GM10248 (cell line): Measurements from ENCODE around the gene MYH14.

Source experiments
- CTCF ChIA-PET: fragments of 300-600 bp; sonication (Branson Sonifier 250); formaldehyde crosslinking; extraction: SDS; loops from one replicate; lab custom pipeline; 2021; ENCODE audit warnings: antibody characterized with exemption; lab: Yijun Ruan, JAX
- POLR2A ChIA-PET: fragments of 350-650 bp; sonication (Branson Sonifier 250); formaldehyde crosslinking; extraction: SDS; loops from one replicate; lab custom pipeline; 2020; ENCODE audit warnings: antibody characterized with exemption; lab: Yijun Ruan, JAX
- DNase-seq: peaks from one replicate; pipeline ENCODE4 v3.0.0; 2012; ENCODE audit errors: extremely low spot score
- TF ChIP-seq, protein P1 (sequence below): IDR thresholded peaks from 2 replicates; pipeline ENCODE4 v1.5.1; 2012; ENCODE audit warnings: mild to moderate bottlenecking, low read depth; ENCODE audit errors: extremely low read depth, missing control alignments, control extremely low read depth

MYH14 gene

DNA sequence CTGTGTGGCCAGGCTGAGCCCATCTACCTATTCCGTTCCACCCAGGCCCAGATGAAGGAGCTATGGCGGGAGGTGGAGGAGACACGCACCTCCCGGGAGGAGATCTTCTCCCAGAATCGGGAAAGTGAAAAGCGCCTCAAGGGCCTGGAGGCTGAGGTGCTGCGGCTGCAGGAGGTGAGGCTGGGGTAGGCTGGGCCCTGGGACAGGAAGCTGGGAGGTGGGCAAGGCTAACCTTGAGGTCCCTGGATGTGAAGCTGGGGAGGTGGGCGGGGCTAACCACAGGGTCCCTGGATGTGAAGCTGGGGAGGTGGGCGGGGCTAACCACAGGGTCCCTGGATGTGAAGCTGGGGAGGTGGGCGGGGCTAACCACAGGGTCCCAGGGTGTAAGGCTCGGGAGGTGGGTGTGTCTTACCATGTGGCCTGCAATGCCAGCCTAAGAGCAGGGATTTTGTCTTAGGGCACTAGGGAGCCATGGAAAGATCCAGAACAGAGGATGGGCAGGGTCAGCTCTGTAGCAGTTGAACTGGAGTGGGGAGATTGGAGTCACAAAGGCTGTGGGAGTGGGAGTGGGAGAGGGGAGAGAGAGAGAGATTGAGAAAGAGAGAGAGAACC is 88.9 kb downstream of the MYH14 start:
- no peak for DNase-seq
- TF ChIP-seq, protein P1, sequence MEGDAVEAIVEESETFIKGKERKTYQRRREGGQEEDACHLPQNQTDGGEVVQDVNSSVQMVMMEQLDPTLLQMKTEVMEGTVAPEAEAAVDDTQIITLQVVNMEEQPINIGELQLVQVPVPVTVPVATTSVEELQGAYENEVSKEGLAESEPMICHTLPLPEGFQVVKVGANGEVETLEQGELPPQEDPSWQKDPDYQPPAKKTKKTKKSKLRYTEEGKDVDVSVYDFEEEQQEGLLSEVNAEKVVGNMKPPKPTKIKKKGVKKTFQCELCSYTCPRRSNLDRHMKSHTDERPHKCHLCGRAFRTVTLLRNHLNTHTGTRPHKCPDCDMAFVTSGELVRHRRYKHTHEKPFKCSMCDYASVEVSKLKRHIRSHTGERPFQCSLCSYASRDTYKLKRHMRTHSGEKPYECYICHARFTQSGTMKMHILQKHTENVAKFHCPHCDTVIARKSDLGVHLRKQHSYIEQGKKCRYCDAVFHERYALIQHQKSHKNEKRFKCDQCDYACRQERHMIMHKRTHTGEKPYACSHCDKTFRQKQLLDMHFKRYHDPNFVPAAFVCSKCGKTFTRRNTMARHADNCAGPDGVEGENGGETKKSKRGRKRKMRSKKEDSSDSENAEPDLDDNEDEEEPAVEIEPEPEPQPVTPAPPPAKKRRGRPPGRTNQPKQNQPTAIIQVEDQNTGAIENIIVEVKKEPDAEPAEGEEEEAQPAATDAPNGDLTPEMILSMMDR: no peak
- POLR2A ChIA-PET: no interaction called here
- CTCF ChIA-PET: no interaction called here

- TF ChIP-seq, protein P1: no peak
- CTCF ChIA-PET: no interaction called here
- DNase-seq: no peak
- POLR2A ChIA-PET: interaction anchor here (0.6 kb wide), 1 partner anchor 473 kb away, joined by 3 read pairs; no protein-coding TSS in a partner anchor
Measured at GRCh38 chr19:50293263-50294004, 90.0 kb downstream of the MYH14 start.

- POLR2A ChIA-PET: no interaction called here
- no peak for DNase-seq
Measured at GRCh38 chr19:50300051-50300450, 96.6 kb downstream of the MYH14 start.

DNA sequence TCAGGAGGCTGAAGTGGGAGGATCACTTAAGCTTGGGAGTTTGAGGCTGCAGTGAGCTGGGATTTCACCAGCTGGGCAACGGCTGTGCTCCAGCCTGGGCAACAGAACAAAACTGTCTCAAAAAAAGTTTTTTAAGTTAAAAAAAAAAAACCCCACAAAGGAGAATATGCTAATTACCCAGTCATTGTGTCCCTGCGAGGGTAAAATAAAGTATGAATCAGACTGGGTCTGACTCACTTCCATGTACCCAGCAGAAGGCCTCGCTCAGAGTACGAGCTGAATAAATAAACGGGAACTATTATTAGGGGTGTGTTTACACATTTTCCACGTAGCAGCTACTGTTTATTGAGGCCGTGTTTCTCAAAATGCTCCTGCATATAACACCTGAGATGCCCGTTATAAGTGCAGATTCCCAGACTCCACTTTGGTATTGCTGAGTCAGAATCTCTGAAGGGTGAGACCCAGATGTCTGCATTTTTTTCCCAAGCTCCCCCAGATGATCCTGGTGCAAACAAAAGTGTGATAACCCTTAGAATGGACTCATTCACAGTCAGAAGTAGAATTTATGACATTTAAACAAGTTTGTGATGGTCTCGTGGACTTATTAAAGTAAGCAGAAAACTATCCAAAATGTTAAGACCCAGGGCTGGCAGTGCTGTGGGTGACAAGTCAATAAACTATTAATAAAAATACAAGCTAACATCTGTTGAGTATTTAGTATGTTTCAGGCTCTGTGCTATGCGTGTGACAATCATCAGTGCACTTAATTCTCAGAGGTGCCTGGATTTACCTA is 97.6 kb downstream of the MYH14 start:
- CTCF ChIA-PET: interaction anchor here (1.2 kb wide), 1 partner anchor 56 kb away, joined by 3 read pairs; no protein-coding TSS in a partner anchor
- TF ChIP-seq, protein P1: no peak
- POLR2A ChIA-PET: no interaction called here
- no peak for DNase-seq

More at GRCh38 chr19:50300051-50300450, 96.6 kb downstream of the MYH14 start:
- TF ChIP-seq, protein P1: no peak
- CTCF ChIA-PET: no interaction called here

GRCh38 chr19:50301607-50301971 is 98.2 kb downstream of the MYH14 start:
- TF ChIP-seq, protein P1: no peak
- POLR2A ChIA-PET: no interaction called here
- CTCF ChIA-PET: interaction anchor here (1.2 kb wide), 1 partner anchor 56 kb away, joined by 3 read pairs; no protein-coding TSS in a partner anchor
- no peak for DNase-seq

- CTCF ChIA-PET: no interaction called here
Measured at GRCh38 chr19:50303558-50303957, 100.1 kb downstream of the MYH14 start.

More at GRCh38 chr19:50303558-50303957, 100.1 kb downstream of the MYH14 start:
- POLR2A ChIA-PET: no interaction called here
- DNase-seq: no peak
- TF ChIP-seq, protein P1: no peak
